Upper lobe of left lung (tissue), 4 donors: ENCODE results near the gene TMEM54.

Experiments
- POLR2AphosphoS5 ChIP-seq, 2 donors: sonication (generic); formaldehyde crosslinking; IDR thresholded peaks; one replicate each; pipeline ENCODE4 v1.5.1; 2017; ENCODE audit warnings: antibody characterized with exemption in 2 of 2
- TF ChIP-seq, protein P1 (sequence below), 6 experiments: fragments of 450-650 bp in 4 of 6; fragments of 200-600 bp in 2 of 6; sonication (generic) in 2 of 6; IDR thresholded peaks; one replicate each; pipeline ENCODE4 v1.5.1; 2016 to 2019; ENCODE audit warnings: antibody characterized with exemption in 6 of 6

GRCh38 chr1:32944180-32944579, 43.0 kb upstream of the TMEM54 start:
- TF ChIP-seq, protein P1, sequence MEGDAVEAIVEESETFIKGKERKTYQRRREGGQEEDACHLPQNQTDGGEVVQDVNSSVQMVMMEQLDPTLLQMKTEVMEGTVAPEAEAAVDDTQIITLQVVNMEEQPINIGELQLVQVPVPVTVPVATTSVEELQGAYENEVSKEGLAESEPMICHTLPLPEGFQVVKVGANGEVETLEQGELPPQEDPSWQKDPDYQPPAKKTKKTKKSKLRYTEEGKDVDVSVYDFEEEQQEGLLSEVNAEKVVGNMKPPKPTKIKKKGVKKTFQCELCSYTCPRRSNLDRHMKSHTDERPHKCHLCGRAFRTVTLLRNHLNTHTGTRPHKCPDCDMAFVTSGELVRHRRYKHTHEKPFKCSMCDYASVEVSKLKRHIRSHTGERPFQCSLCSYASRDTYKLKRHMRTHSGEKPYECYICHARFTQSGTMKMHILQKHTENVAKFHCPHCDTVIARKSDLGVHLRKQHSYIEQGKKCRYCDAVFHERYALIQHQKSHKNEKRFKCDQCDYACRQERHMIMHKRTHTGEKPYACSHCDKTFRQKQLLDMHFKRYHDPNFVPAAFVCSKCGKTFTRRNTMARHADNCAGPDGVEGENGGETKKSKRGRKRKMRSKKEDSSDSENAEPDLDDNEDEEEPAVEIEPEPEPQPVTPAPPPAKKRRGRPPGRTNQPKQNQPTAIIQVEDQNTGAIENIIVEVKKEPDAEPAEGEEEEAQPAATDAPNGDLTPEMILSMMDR (IDR thresholded peaks at IDR 0.05), result no peak
- no peak for TF ChIP-seq POLR2AphosphoS5 (IDR thresholded peaks at IDR 0.05)
